ENCODE measurements around the gene ASGR2. TPM values are rescaled to one million over a fixed set of nuclear protein-coding genes. Genes with fewer than 3 reads are reported as not detected.

The ASGR2 gene
- total RNA-seq, 4 donors from 2014 or later = not detected

DNA sequence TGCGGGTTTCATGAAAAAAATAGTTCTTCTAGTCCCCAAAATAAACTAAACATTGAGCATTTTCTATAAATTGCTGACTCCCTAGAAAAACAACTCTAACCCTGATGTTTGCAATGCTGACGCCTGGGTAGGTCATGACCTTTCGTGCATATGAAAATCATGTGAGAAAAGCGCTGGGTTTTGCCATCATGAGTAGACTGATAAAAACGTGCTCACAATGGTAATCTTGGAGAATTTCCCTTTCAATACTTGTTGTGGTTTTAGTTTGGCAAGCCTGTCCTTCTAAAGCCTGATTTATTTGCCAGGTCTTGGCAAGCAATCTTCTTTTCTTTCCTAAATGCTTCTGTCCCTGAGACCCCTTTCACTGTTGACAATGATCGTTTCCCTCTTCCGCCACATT is 30.5 kb downstream of the ASGR2 start:
- Histone ChIP-seq H3K36me3 (no peaks in the 10 kb centered on the region), H3K9me3 (no peaks in the 10 kb centered on the region), H3K4me1 (no peaks in the 10 kb centered on the region), H3K4me3 (no peak overlapping the region), H3K27me3 (no peaks in the 10 kb centered on the region), H3K27ac (no peak overlapping the region)
- no peak for TF ChIP-seq POLR2A (IDR thresholded peaks at IDR 0.05)
- TF ChIP-seq, protein P1, sequence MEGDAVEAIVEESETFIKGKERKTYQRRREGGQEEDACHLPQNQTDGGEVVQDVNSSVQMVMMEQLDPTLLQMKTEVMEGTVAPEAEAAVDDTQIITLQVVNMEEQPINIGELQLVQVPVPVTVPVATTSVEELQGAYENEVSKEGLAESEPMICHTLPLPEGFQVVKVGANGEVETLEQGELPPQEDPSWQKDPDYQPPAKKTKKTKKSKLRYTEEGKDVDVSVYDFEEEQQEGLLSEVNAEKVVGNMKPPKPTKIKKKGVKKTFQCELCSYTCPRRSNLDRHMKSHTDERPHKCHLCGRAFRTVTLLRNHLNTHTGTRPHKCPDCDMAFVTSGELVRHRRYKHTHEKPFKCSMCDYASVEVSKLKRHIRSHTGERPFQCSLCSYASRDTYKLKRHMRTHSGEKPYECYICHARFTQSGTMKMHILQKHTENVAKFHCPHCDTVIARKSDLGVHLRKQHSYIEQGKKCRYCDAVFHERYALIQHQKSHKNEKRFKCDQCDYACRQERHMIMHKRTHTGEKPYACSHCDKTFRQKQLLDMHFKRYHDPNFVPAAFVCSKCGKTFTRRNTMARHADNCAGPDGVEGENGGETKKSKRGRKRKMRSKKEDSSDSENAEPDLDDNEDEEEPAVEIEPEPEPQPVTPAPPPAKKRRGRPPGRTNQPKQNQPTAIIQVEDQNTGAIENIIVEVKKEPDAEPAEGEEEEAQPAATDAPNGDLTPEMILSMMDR (IDR thresholded peaks at IDR 0.05) = no peak
- no peak for DNase-seq
- intact Hi-C loops (cut with DNase I; ENCODE audit: low total_unique reads) = no loop called here

DNA sequence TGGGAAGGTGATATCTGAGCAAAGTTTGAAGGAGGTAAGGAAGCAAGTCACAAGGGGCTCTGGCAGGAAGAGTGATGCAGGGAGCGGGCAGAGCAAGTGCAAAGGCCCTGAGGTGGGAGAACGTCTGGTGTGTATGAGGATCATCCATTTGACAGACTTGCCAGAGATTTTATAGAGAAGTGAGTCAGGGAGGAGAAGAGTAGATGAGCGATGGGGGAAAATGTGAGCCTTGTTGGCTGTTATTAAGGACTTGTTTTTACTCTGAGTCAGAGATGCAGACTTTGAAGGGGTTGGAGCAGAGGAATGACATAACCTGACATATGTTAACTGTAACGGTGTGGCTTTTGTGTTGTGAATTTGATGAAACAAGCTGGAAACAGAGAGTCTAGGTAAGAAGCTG is 31.0 kb downstream of the ASGR2 start:
- H3K27me3 ChIP-seq = no peaks in the 10 kb centered on the region
- no peaks in the 10 kb centered on the region for H3K4me1 ChIP-seq
- no peak for DNase-seq
- no peaks in the 10 kb centered on the region for H3K36me3 ChIP-seq
- H3K27ac ChIP-seq = no peak overlapping the region
- no peak overlapping the region for H3K4me3 ChIP-seq
- no peaks in the 10 kb centered on the region for H3K9me3 ChIP-seq
- intact Hi-C loops (cut with DNase I; ENCODE audit: low total_unique reads) = no loop called here
- TF ChIP-seq, protein P1 (IDR thresholded peaks at IDR 0.05) = no peak
- TF ChIP-seq POLR2A (IDR thresholded peaks at IDR 0.05) = no peak

DNA sequence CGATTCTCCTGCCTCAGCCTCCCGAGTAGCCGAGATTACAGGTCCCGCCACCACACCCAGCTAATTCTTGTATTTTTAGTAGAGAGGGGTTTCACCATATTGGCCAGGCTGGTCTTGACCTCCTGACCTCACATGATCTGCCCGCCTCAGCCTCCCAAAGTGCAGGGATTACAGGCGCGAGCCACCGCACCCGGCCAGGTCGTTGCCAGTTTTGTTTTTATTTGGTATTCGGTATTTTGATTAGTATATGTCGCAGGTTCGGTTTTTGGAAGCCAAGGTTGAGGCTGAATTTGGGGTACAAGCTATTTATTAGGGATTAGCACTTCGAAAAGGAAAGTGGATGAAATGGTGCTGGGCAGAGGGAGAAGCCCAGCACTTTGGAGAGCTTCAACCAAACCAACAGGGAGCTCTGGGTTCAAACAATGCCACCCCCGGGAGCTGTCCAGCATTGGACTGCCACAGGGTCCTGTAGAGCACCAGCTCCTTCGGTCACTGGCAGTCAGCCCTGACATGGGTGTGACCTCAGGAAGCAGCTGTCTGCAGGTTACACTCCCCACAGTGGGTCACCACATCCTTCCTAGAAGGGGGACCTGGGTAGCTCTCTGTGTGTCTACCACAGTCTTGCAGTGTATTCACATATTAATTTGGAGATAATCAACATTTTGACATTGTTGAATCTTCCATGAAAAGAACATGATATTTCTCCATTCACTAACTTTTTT is 33.1 kb downstream of the ASGR2 start:
- Histone ChIP-seq H3K4me3 (no peak overlapping the region), H3K4me1 (no peaks in the 10 kb centered on the region), H3K36me3 (no peaks in the 10 kb centered on the region), H3K9me3 (no peaks in the 10 kb centered on the region), H3K27me3 (no peaks in the 10 kb centered on the region), H3K27ac (no peak overlapping the region)
- intact Hi-C loops (cut with DNase I; ENCODE audit: low total_unique reads) = no loop called here
- no peak for DNase-seq
- TF ChIP-seq, protein P1 (IDR thresholded peaks at IDR 0.05) = no peak
- no peak for TF ChIP-seq POLR2A (IDR thresholded peaks at IDR 0.05)

DNA sequence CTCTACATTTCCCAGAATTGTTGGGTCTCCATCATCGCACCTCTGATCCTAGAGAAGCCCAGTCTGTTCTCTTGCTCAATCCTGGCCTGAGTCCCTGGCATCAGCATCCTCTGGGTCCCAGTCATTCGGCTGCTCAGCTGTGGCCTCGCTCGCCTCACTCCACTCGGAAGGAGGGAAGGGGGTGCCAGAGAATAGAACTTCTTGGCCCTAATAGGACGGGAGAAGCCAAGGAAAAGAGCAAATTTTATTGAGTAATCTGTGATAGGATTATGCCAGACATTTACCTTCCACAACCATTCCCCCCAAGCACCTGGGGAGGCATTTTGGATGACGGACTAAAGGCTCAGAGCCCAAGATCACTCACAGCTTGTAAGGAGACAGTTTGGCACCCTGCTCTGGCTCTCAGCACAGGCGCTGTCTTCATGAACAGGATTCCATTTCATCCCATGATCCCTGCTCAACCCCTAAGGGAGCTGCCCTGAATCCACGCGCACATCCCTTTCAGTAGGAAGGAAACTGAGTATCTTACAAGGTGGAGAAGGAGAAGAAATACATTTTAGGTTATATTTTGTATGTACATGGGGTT is 34.1 kb downstream of the ASGR2 start:
- no peaks in the 10 kb centered on the region for H3K4me1 ChIP-seq
- no peak overlapping the region for H3K4me3 ChIP-seq
- no peak for TF ChIP-seq POLR2A (IDR thresholded peaks at IDR 0.05)
- TF ChIP-seq, protein P1 (IDR thresholded peaks at IDR 0.05) = no peak
- no peaks in the 10 kb centered on the region for H3K27me3 ChIP-seq
- no peaks in the 10 kb centered on the region for H3K36me3 ChIP-seq
- H3K27ac ChIP-seq = no peak overlapping the region
- no peaks in the 10 kb centered on the region for H3K9me3 ChIP-seq
- intact Hi-C loops (cut with DNase I; ENCODE audit: low total_unique reads) = no loop called here
- peak in 1 of 2 donors; percentile 28 for DNase-seq

GRCh38 chr17:7079581-7080455 is 34.8 kb downstream of the ASGR2 start, which contains the start of gene CLEC10A:
Gene CLEC10A, minus strand, starts transcription at chr17:7080251. Its CDS starts 1,439 bp downstream, at chr17:7078812.
- H3K4me3 ChIP-seq = no peak within 1 kb of the TSS
- DNase-seq = no peak
- TF ChIP-seq, protein P1 (IDR thresholded peaks at IDR 0.05) = no peak
- TF ChIP-seq POLR2A (IDR thresholded peaks at IDR 0.05) = no peak

More at GRCh38 chr17:7079581-7080455, 34.8 kb downstream of the ASGR2 start, which contains the start of gene CLEC10A:
- Histone ChIP-seq H3K9me3 (no peaks in the 10 kb centered on the region), H3K27ac (no peak within 1 kb of the TSS), H3K4me1 (no peaks in the 10 kb centered on the region), H3K27me3 (no peaks in the 10 kb centered on the region), H3K36me3 (no peaks in the 10 kb centered on the region)
- intact Hi-C loops (cut with DNase I; ENCODE audit: low total_unique reads) = no loop called here
